WTC11 (cell line): Measurements from ENCODE around the gene FBXL7.

ENCODE experiments used
- ESRRA ChIP-seq: sonication (generic); formaldehyde crosslinking; IDR thresholded peaks from 2 replicates; pipeline ENCODE4 v1.8.1; 2022; ENCODE audit warnings: mild to moderate bottlenecking, missing genetic modification reagents, borderline replicate concordance
- TF ChIP-seq, protein P1 (sequence below): fragments of 200-600 bp; IDR thresholded peaks from 2 replicates; pipeline ENCODE4 v1.8.0; 2022; ENCODE audit warnings: antibody characterized with exemption

DNA sequence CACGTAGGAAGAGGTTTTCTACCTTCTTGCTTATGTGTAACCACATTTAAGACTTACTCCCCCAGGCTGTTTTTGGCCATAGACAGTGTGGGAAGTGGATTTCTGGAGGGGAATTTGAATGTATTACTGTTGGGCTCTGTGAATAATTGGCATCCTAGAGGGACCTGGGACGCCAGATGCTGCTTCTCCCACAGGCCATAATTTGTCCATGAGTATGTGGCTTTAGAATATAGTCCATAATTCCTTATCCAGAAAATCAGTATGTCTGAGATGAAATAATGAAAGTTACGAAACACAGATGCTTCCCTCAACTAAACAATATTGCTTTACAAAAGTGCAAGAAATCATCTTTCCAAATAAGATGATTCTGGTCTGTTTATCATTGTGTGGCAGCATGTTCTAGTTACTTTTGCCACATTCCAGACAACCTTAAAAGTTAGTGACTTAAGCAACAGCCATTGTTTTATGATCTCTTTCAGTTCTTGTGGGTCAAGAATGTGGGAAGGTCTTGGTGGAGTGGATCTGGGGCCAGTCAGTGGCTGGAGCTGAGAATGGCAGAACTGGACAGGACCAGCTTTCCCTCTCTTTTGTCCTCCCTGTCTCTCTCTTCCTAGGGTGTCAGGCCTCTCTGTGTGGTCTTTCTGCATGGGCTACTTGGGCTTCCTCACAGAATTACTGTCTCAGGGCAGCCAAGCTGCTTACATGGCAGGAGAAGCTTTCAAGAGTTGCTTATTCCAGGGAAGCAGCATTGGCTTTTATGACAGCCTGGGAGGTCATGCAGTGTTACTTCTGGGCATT lies 79.4 kb downstream of the FBXL7 start:
- no peak for TF ChIP-seq ESRRA (CRISPR knock-in tag)
- TF ChIP-seq, protein P1, sequence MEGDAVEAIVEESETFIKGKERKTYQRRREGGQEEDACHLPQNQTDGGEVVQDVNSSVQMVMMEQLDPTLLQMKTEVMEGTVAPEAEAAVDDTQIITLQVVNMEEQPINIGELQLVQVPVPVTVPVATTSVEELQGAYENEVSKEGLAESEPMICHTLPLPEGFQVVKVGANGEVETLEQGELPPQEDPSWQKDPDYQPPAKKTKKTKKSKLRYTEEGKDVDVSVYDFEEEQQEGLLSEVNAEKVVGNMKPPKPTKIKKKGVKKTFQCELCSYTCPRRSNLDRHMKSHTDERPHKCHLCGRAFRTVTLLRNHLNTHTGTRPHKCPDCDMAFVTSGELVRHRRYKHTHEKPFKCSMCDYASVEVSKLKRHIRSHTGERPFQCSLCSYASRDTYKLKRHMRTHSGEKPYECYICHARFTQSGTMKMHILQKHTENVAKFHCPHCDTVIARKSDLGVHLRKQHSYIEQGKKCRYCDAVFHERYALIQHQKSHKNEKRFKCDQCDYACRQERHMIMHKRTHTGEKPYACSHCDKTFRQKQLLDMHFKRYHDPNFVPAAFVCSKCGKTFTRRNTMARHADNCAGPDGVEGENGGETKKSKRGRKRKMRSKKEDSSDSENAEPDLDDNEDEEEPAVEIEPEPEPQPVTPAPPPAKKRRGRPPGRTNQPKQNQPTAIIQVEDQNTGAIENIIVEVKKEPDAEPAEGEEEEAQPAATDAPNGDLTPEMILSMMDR, result no peak
